HG02840 (cell line): Measurements from ENCODE around the gene RGS3.
"Not testable (repeated sequence)": the region's sequence is repeated elsewhere in the genome, so short reads cannot be mapped to it uniquely, and the experiment has no call there.

Experiments used
- ATAC-seq: cut with Tn5 transposase; IDR thresholded peaks from one replicate; pipeline ENCODE4 v1.9.1; 2021; ENCODE audit warnings: mild to moderate bottlenecking, moderate library complexity, moderate number of reproducible peaks; ENCODE audit not compliant: unreplicated experiment, low FRiP score

Gene RGS3

GRCh38 chr9:113542006-113542405, 78.5 kb downstream of the RGS3 start:
- no peak for ATAC-seq

GRCh38 chr9:113542741-113543140, 79.2 kb downstream of the RGS3 start:
- ATAC-seq: no peak

- ATAC-seq: no peak
These were observed 79.9 kb downstream of the RGS3 start for GRCh38 chr9:113543296-113543981.

- ATAC-seq: no peak
These were observed 80.4 kb downstream of the RGS3 start for GRCh38 chr9:113543982-113544303.

GRCh38 chr9:113545068-113545467, 81.5 kb downstream of the RGS3 start:
- no peak for ATAC-seq

- ATAC-seq: no peak
These were observed 83.0 kb downstream of the RGS3 start for GRCh38 chr9:113546566-113546965.

GRCh38 chr9:113547501-113547900, 84.0 kb downstream of the RGS3 start:
- ATAC-seq: no peak

GRCh38 chr9:113548221-113549041, 84.9 kb downstream of the RGS3 start:
- no peak for ATAC-seq

DNA sequence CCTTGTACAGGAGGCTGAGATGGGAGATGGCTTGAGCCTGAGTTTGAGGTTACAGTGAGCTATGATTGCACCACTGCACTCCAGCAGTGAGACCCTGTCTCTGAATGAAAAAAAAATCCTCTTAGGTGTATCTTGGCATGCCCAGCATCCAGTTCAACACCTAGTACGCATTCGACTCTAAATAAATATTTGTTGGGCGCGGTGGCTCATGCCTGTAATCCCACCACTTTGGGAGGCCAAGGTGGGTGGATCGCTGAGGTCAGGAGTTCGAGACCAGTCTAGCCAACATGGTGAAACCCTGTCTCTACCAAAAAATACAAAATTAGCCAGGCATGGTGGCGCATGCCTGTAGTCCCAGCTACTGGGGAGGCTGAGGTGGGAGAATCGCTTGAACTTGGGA, 86.4 kb downstream of the RGS3 start:
- ATAC-seq: not testable (repeated sequence)

GRCh38 chr9:113556877-113557593, 93.5 kb downstream of the RGS3 start:
- ATAC-seq: no peak

DNA sequence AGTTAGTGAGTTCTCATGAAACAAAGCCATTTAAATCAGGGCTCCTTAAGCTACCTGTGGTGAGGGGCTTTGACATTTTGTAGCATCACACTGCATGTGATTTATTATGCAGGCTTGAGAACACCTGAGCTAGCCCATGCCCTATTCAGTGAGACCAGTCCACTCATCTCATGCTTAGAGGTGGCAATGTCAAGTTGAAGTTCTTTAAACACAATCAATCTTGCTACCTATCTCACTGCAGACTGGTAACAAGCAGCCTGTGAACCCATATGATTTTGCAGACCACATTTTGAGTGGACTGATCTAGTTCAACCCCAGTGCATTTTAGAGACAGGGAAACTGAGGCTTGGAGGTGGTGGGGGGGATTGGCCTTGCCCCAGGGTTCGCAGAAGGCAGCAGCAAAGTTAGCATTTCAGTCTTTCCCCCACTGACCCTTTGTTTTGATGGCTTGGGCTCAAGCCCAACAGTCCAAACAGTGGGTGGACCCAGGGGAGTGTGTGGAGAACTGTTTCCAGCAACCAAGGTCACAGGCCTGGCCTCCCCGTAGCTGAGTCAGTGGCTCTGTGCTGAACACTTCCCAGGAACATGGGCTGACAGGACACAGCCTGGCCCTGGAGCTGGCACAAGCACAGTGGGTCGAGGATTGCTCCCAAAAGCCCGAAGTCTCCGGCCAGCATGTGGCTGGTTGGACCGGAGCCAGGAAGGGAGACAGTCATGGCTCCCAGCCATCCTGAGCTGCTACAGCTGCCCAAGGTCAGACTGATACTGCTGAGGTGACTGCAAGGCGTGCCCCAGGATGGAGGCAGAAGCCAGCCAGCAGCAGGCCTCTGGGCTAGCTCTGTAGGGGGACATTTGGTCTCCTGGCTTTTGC, 95.3 kb downstream of the RGS3 start:
- no peak for ATAC-seq

GRCh38 chr9:113559834-113560800, 96.6 kb downstream of the RGS3 start:
- ATAC-seq: no peak

- ATAC-seq: no peak
These were observed 99.3 kb downstream of the RGS3 start for GRCh38 chr9:113562653-113563381.

GRCh38 chr9:113563826-113564497, 100.4 kb downstream of the RGS3 start:
- no peak for ATAC-seq

- ATAC-seq: no peak
These were observed 101.1 kb downstream of the RGS3 start for GRCh38 chr9:113564498-113565237.

- ATAC-seq: no peak
These were observed 102.6 kb downstream of the RGS3 start for GRCh38 chr9:113566016-113566711.

- no peak for ATAC-seq
These were observed 103.2 kb downstream of the RGS3 start for GRCh38 chr9:113566712-113567071.
